ENCODE results near the gene NDUFS2.
"Not testable (repeated sequence)": the region's sequence is repeated elsewhere in the genome, so short reads cannot be mapped to it uniquely, and the experiment has no call there.

The NDUFS2 gene

DNA sequence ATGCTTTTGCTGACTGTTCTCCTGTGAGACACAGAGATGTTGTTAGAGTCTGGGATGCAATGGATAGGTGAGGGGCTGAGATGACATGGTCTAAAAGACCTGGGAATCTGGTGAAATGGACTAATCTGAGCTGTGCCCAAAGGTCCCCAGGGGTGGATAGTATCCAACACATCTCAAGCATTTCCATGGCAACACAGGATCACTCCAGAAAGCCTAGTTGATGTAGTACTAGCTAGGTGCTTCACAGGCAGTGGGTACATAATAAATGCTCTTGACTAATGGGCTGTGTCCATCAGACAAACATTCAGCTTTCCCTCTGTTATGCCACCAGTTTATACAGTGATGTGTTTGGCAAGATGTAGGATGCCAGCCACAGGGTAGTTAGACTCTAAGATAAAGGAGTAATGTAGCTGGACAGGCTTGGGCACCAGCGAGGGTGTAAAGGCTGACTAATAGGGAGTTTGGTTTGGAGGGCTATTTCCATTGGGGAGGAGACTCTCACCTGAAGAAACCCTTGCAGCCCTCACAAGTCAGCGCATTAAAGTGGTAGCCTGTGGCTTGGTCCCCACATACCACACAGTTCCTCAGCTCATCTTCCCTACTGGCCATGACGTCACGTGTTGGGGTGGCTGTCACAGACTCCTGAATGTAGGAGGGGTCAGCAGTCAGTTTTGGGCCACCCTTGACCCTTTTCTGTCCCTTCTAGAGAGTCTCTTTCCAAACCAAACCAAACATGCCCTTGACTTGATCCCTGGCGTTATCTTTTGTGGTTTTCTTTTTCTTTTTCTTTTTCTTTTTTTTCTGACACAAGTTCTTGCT lies 34.0 kb downstream of the NDUFS2 start:
- no peak for DNase-seq (ENCODE audit: low spot score)
- Histone ChIP-seq H3K4me3 (no peak overlapping the region), H3K27ac (no peak overlapping the region)
- TF ChIP-seq, protein P1, sequence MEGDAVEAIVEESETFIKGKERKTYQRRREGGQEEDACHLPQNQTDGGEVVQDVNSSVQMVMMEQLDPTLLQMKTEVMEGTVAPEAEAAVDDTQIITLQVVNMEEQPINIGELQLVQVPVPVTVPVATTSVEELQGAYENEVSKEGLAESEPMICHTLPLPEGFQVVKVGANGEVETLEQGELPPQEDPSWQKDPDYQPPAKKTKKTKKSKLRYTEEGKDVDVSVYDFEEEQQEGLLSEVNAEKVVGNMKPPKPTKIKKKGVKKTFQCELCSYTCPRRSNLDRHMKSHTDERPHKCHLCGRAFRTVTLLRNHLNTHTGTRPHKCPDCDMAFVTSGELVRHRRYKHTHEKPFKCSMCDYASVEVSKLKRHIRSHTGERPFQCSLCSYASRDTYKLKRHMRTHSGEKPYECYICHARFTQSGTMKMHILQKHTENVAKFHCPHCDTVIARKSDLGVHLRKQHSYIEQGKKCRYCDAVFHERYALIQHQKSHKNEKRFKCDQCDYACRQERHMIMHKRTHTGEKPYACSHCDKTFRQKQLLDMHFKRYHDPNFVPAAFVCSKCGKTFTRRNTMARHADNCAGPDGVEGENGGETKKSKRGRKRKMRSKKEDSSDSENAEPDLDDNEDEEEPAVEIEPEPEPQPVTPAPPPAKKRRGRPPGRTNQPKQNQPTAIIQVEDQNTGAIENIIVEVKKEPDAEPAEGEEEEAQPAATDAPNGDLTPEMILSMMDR (IDR thresholded peaks at IDR 0.05) = no peak

DNA sequence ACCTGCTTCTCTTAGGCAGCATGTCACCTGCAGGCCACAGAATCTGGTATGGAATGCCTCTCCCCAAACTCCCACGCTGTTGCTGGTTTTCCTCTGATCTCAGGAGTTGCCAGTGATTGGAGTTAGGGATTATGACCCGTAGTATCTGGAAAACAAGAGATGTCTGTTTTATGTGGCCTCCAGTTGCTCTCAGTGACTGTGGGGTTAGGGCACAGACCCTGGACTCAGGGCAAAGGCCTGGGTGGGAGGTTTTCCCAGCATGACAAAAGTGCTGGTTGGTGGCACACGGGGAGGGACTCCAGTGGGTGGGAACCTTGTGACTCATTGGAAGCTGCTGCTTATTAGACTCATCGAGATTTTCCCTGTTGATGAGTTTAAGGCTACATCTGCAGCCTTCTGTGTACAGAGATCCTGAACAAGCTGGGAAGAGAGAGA lies 35.9 kb downstream of the NDUFS2 start, which contains the start of gene NR1I3:
NR1I3 (minus strand) TSS at position 165 of the 435 bp plus-strand sequence. CDS start 1,638 bp downstream, outside the sequence.
- DNase-seq (ENCODE audit: low spot score) = no peak
- no peak within 1 kb of the TSS for H3K27ac ChIP-seq
- TF ChIP-seq, protein P1 (IDR thresholded peaks at IDR 0.05) = no peak
- H3K4me3 ChIP-seq = no peak within 1 kb of the TSS

DNA sequence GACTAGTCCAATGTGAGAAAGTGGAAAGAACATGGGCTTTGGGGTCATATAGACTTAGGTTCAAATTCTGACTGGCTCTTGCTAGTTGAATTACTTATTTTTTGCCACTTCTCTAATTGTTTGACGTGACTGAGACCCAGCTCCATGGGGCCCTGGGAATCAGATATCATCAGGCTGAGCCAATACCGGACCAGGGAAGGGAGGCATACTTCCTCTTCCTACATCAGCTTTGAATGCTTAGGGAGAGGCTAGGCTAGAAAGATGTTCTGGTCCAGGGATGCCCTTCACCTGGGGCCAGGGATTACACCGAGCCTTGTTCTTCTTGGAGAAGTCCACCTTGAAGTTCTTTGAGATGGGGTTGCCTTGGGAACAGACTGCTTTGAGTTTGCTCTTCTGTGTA lies 39.5 kb downstream of the NDUFS2 start:
- TF ChIP-seq, protein P1 (IDR thresholded peaks at IDR 0.05) = no peak
- H3K4me3 ChIP-seq = no peak overlapping the region
- no peak overlapping the region for H3K27ac ChIP-seq
- DNase-seq (ENCODE audit: low spot score) = no peak

DNA sequence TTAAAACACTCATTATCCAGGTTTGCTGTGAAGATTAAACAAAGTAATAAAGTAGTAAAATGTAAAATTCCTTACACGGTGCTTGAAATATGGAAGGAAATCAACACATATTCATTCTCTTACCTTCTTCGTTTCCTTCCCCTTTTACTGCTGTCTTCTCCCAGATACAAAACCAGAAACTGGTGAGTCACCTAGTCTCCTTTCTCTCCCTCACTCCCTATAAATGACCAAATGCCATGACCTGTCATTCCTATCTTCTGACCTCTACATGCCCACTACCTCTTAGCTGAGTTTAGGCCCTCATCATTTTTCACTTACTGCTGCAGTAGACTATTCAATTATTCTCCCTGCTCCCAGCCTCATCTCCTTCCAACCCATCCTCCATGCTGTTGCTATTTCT lies 40.1 kb downstream of the NDUFS2 start:
- Histone ChIP-seq H3K27ac (no peak overlapping the region), H3K4me3 (no peak overlapping the region)
- DNase-seq (ENCODE audit: low spot score) = no peak
- TF ChIP-seq, protein P1 (IDR thresholded peaks at IDR 0.05) = no peak

DNA sequence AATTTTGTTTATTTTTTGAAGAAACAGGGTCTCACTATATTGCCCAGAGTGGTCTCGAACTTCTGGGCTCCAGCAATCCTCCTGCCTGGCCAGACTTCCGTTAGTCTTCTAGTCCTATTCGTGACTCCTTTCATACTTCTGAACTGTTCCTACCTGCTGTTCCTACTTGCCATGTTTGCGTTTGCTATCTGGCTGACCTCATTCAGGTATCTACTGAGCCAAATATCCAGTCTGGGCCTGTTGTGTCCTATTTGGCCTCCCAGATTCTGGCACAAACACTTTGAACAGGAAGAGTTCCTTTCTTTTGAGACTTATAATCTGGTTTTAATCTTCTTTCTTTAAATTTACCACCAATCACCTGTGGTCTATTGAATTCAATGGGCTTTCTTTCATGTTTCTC lies 42.7 kb downstream of the NDUFS2 start:
- Histone ChIP-seq H3K4me3 (no peak overlapping the region), H3K27ac (no peak overlapping the region)
- TF ChIP-seq, protein P1 (IDR thresholded peaks at IDR 0.05) = no peak
- no peak for DNase-seq (ENCODE audit: low spot score)

DNA sequence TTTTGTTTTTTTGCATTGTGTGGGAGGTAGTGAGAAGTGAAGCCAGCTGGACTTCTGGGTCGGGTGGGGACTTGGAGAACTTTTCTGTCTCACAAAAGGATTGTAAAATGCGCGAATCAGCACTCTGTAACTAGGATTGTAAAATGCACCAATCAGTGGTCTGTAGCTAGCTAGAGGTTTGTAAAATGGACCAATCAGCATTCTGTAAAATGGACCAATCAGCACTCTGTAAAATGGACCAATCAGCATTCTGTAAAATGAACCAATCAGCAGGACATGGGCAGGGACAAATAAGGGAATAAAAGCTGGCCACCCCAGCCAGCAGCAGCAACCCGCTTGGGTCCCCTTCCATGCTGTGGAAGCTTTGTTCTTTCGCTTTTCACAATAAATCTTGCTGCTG lies 47.9 kb downstream of the NDUFS2 start:
- not testable (repeated sequence) for DNase-seq (ENCODE audit: low spot score); H3K27ac ChIP-seq; H3K4me3 ChIP-seq

DNA sequence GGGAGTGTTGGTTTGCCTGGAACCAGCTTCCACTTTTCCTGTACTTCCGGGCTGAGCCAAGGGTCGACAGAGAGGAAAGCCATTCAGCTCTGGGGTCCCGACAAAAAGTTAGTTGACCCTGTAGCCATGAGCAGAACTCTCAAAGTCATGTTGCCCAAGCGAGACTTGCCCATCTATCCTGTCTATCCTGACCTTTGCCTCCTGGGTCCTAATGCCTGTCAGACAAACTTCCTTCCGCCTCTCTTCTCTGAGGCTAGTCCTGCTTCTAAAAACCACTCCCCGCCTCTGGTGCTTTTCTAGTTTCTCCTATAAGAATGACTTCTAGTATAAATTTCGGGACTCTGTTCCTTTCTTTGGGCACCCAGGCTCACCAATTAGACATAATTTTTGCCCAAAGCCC lies 48.7 kb downstream of the NDUFS2 start:
- DNase-seq (ENCODE audit: low spot score) = no peak
- TF ChIP-seq, protein P1 (IDR thresholded peaks at IDR 0.05) = no peak
- H3K4me3 ChIP-seq = no peak overlapping the region
- H3K27ac ChIP-seq = no peak overlapping the region
